Left ventricle myocardium inferior (tissue), 1 donor: ENCODE data around the gene SLC26A5. TPM values are rescaled to one million over a fixed set of nuclear protein-coding genes. Genes with fewer than 3 reads are reported as not detected.

Source experiments
- DNase-seq: peaks from one replicate; pipeline ENCODE4 v3.0.0-alpha.2; 2020
- H3K27ac ChIP-seq: fragments of 200-600 bp; replicated peaks from 2 replicates; pipeline ENCODE4 v1.8.0; 2021
- H3K27me3 ChIP-seq: fragments of 200-600 bp; 2 replicates; pipeline ENCODE4 v1.8.0; 2021; ENCODE audit warnings: low read depth
- H3K36me3 ChIP-seq: fragments of 200-600 bp; 2 replicates; pipeline ENCODE4 v1.8.0; 2021
- H3K4me1 ChIP-seq: fragments of 200-600 bp; 2 replicates; pipeline ENCODE4 v1.8.0; 2021
- H3K4me3 ChIP-seq: fragments of 200-600 bp; 2 replicates; pipeline ENCODE4 v1.8.0; 2021; ENCODE audit warnings: mild to moderate bottlenecking, moderate library complexity
- H3K9me3 ChIP-seq: fragments of 200-600 bp; replicated peaks from 2 replicates; pipeline ENCODE4 v1.8.0; 2021
- intact Hi-C: fragments of 100-400 bp; cut with micrococcal nuclease; formaldehyde crosslinking; loops from one replicate; pipeline ENCODE4 v1.11.0; 2022
- total RNA-seq: library from RNA; stranded (reverse); fragmentation: NEBNext Ultra II Directional; extraction: Animal tissue kit (Norgen Biotek cat#: 25700); gene quantifications from one replicate; pipeline ENCODE4 v1.2.1, GENCODE V29; 2021
- TF ChIP-seq, protein P1 (sequence below): fragments of 200-600 bp; IDR thresholded peaks from 2 replicates; pipeline ENCODE4 v1.8.0; 2021; ENCODE audit warnings: antibody characterized with exemption, mild to moderate bottlenecking, borderline replicate concordance
- donor health status: DM: no; HTN: yes; CAD: no; lungs with severe emphysema.

Gene SLC26A5
- total RNA-seq, 1 donor from 2014 or later = not detected

DNA sequence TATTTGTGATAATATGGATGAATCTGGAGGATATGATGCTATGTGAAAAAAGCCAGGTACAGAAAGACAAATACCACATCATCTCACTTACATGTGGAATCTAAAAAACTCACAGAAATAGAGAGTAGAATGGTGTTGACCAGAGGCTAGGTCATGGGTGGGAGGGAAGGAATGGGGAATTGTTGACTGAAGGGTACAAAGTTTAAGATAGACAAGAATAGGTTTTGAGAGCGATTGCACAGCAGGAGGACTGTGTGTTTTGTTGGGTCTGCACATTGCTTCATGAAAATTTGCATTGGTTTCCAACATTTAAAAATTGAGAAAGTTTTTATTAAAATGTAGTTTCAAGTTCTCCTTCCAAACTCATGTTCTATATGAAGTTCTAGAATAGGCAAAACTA is 8.4 kb downstream of the SLC26A5 start:
- TF ChIP-seq, protein P1, sequence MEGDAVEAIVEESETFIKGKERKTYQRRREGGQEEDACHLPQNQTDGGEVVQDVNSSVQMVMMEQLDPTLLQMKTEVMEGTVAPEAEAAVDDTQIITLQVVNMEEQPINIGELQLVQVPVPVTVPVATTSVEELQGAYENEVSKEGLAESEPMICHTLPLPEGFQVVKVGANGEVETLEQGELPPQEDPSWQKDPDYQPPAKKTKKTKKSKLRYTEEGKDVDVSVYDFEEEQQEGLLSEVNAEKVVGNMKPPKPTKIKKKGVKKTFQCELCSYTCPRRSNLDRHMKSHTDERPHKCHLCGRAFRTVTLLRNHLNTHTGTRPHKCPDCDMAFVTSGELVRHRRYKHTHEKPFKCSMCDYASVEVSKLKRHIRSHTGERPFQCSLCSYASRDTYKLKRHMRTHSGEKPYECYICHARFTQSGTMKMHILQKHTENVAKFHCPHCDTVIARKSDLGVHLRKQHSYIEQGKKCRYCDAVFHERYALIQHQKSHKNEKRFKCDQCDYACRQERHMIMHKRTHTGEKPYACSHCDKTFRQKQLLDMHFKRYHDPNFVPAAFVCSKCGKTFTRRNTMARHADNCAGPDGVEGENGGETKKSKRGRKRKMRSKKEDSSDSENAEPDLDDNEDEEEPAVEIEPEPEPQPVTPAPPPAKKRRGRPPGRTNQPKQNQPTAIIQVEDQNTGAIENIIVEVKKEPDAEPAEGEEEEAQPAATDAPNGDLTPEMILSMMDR = no peak
- peaks cover 49% of the 10 kb centered on the region for H3K27me3 ChIP-seq
- no peaks in the 10 kb centered on the region for H3K4me1 ChIP-seq
- no peaks in the 10 kb centered on the region for H3K36me3 ChIP-seq
- no peak for DNase-seq
- H3K9me3 ChIP-seq = peaks cover 13% of the 10 kb centered on the region
- H3K27ac ChIP-seq = no peak overlapping the region
- no peak overlapping the region for H3K4me3 ChIP-seq
- intact Hi-C loops = no loop called here

DNA sequence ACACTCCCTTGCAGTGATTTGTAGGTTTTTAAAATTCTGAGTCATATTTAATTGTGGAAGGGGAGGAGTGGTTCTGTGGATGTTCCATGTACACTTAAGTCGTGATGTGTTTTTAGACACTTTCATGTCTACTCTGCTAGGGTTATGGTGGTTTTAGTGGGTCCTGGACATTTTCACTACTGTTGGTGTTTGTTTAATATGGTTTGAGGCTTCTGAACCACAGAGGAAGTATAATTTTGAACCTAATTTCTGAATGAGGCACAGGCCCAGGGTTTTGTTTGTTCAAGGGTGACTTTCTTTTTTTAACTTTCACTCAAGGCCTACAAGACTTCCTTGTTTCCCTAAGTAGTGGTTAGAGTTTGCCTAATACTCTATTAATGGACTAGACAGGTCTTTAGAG is 13.3 kb downstream of the SLC26A5 start:
- Histone ChIP-seq H3K4me3 (no peak overlapping the region), H3K4me1 (no peaks in the 10 kb centered on the region), H3K36me3 (no peaks in the 10 kb centered on the region), H3K27me3 (peaks cover 28% of the 10 kb centered on the region), H3K27ac (no peak overlapping the region), H3K9me3 (peaks cover 13% of the 10 kb centered on the region)
- no peak for DNase-seq
- TF ChIP-seq, protein P1 = no peak
- intact Hi-C loops = no loop called here

DNA sequence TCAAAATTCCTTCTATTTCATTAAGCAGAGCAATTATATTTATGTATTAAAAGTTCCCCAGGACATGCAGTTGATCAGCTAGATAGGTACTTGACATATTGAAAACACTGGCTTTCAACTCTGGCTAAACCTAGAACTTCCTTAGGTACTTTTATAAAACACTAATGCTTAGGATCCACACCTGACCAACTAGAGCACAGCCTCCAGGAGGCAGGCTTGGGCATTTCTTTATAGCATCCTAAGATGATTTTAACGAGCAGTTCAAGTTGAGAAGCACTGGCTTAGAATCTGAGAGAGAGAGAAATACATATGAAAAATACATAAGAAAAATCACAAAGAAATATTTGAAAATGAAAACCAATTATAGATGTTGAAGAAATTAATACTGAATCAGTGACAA is 20.8 kb downstream of the SLC26A5 start:
- Histone ChIP-seq H3K36me3 (no peaks in the 10 kb centered on the region), H3K4me1 (no peaks in the 10 kb centered on the region), H3K4me3 (no peak overlapping the region), H3K9me3 (no peaks in the 10 kb centered on the region), H3K27me3 (peaks cover 5% of the 10 kb centered on the region), H3K27ac (no peak overlapping the region)
- DNase-seq = no peak
- intact Hi-C loops = no loop called here
- TF ChIP-seq, protein P1 = no peak

DNA sequence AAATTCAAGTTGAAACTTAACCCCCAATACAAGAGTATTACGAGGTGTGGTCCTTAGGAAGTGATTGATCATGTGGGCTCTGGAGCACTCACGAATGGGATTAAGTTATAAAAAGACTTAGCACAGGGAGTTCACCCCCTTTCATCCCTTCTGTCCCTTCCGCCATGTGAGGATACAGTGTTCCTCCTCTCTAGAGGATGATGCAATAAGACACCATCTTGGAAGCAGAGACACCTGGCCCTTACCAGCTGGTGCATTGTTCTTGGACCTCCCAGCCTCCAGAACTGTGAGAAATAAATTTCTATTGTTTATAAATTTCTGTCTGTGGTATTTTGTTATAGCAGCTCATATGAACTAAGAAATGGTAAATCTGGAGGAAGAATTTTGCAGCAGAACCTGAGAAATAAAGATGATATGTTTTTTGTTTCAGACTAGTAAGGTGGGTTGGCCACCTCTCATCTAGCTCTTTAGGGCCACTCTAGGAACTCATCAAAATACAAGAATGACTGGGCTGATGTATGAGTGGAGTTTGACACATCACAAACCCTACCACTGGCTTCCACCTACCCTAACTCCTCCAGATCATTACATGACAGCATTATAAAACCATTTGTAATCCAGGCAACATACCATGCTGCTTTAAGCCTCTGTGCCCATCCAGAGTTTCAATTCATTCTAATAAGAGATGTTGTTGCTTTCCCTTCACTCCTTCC is 22.4 kb downstream of the SLC26A5 start:
- Histone ChIP-seq H3K4me3 (no peak overlapping the region), H3K9me3 (no peaks in the 10 kb centered on the region), H3K4me1 (no peaks in the 10 kb centered on the region), H3K36me3 (no peaks in the 10 kb centered on the region), H3K27ac (no peak overlapping the region), H3K27me3 (peaks cover 8% of the 10 kb centered on the region)
- TF ChIP-seq, protein P1 = no peak
- intact Hi-C loops = no loop called here
- DNase-seq = no peak

DNA sequence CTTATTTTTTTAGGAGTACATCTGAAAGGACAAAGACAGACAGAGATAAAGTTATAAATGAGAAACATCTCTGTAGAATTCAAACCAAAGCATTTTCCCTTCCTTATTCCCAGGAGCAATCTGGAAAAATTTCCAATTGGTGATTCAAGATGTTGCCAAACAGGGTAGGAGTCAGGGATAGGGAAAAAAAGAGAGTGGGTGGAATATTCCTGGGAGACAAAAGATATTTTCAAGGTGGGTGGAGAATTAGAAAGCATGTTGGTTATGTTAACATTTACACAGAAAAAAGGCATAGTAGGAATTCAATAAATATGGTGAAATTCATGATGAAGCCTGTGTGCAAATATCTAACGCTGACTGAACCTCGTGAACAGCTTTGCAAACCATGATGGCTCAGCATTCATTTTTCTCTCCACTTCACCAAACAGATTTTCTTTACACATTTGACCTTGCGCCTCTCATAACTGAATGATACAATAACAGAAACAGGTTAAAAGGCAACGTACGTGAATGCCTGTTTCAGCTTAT is 25.1 kb downstream of the SLC26A5 start:
- H3K9me3 ChIP-seq = no peaks in the 10 kb centered on the region
- no peak overlapping the region for H3K27ac ChIP-seq
- H3K27me3 ChIP-seq = peaks cover 10% of the 10 kb centered on the region
- H3K4me3 ChIP-seq = no peak overlapping the region
- TF ChIP-seq, protein P1 = no peak
- intact Hi-C loops = no loop called here
- DNase-seq = no peak
- no peaks in the 10 kb centered on the region for H3K4me1 ChIP-seq
- no peaks in the 10 kb centered on the region for H3K36me3 ChIP-seq
